ENCODE results near the gene USP13.
A peak's percentile ranks its signal among the peaks of the same experiment; 100 is the strongest.
"Not testable (repeated sequence)": the region's sequence is repeated elsewhere in the genome, so short reads cannot be mapped to it uniquely, and the experiment has no call there.

USP13 gene

GRCh38 chr3:179750720-179751328, 98.0 kb downstream of the USP13 start:
- in situ Hi-C loops (cut with HindIII; ENCODE audit: low pct_ligation_motif_present, low pct_unique_long_range_greater_than_20kb, low sequenced_read_pairs): loop anchor here (25.0 kb wide), 1 partner anchor 861 kb away; the partner anchor contains the start of gene TTC14
- DNase-seq: peak; percentile 47

- peak; percentile 58 for DNase-seq
These were observed 108.1 kb downstream of the USP13 start for GRCh38 chr3:179760944-179761343.

GRCh38 chr3:179765396-179765795, 112.6 kb downstream of the USP13 start:
- in situ Hi-C loops (cut with HindIII; ENCODE audit: low pct_ligation_motif_present, low pct_unique_long_range_greater_than_20kb, low sequenced_read_pairs): loop anchor here (25.0 kb wide), 1 partner anchor 847 kb away; the partner anchor contains the start of gene TTC14

More at GRCh38 chr3:179760944-179761343, 108.1 kb downstream of the USP13 start:
- in situ Hi-C loops (cut with HindIII; ENCODE audit: low pct_ligation_motif_present, low pct_unique_long_range_greater_than_20kb, low sequenced_read_pairs): loop anchor here (25.0 kb wide), 1 partner anchor 851 kb away; the partner anchor contains the start of gene TTC14

GRCh38 chr3:179766416-179767133, 113.7 kb downstream of the USP13 start:
- DNase-seq: no peak
- in situ Hi-C loops (cut with HindIII; ENCODE audit: low pct_ligation_motif_present, low pct_unique_long_range_greater_than_20kb, low sequenced_read_pairs): loop anchor here (25.0 kb wide), 1 partner anchor 846 kb away; the partner anchor contains the start of gene TTC14

More at GRCh38 chr3:179765396-179765795, 112.6 kb downstream of the USP13 start:
- no peak for DNase-seq

- DNase-seq: peak; percentile 86
- in situ Hi-C loops (cut with HindIII; ENCODE audit: low pct_ligation_motif_present, low pct_unique_long_range_greater_than_20kb, low sequenced_read_pairs): loop anchor here (25.0 kb wide), 1 partner anchor 844 kb away; the partner anchor contains the start of gene TTC14
These were observed 115.2 kb downstream of the USP13 start for GRCh38 chr3:179768080-179768479.

GRCh38 chr3:179769411-179770247, 116.8 kb downstream of the USP13 start:
- in situ Hi-C loops (cut with HindIII; ENCODE audit: low pct_ligation_motif_present, low pct_unique_long_range_greater_than_20kb, low sequenced_read_pairs): loop anchor here (25.0 kb wide), 1 partner anchor 843 kb away; the partner anchor contains the start of gene TTC14
- peak; percentile 6 for DNase-seq

- DNase-seq: no peak
- in situ Hi-C loops (cut with HindIII; ENCODE audit: low pct_ligation_motif_present, low pct_unique_long_range_greater_than_20kb, low sequenced_read_pairs): loop anchor here (25.0 kb wide), 1 partner anchor 841 kb away; the partner anchor contains the start of gene TTC14
These were observed 119.0 kb downstream of the USP13 start for GRCh38 chr3:179771797-179772196.

- in situ Hi-C loops (cut with HindIII; ENCODE audit: low pct_ligation_motif_present, low pct_unique_long_range_greater_than_20kb, low sequenced_read_pairs): loop anchor here (25.0 kb wide), 1 partner anchor 840 kb away; the partner anchor contains the start of gene TTC14
These were observed 119.5 kb downstream of the USP13 start for GRCh38 chr3:179772297-179772696.

GRCh38 chr3:179775416-179776122, 122.7 kb downstream of the USP13 start:
- DNase-seq: no peak
- in situ Hi-C loops (cut with HindIII; ENCODE audit: low pct_ligation_motif_present, low pct_unique_long_range_greater_than_20kb, low sequenced_read_pairs): no loop called here

More at GRCh38 chr3:179772297-179772696, 119.5 kb downstream of the USP13 start:
- no peak for DNase-seq

- in situ Hi-C loops (cut with HindIII; ENCODE audit: low pct_ligation_motif_present, low pct_unique_long_range_greater_than_20kb, low sequenced_read_pairs); DNase-seq: not testable (repeated sequence)
These were observed 130.0 kb downstream of the USP13 start for GRCh38 chr3:179782841-179783240.

- in situ Hi-C loops (cut with HindIII; ENCODE audit: low pct_ligation_motif_present, low pct_unique_long_range_greater_than_20kb, low sequenced_read_pairs): no loop called here
- no peak for DNase-seq
These were observed 136.2 kb downstream of the USP13 start for GRCh38 chr3:179788996-179789395.

GRCh38 chr3:179791793-179792192, 139.0 kb downstream of the USP13 start:
- no peak for DNase-seq
- in situ Hi-C loops (cut with HindIII; ENCODE audit: low pct_ligation_motif_present, low pct_unique_long_range_greater_than_20kb, low sequenced_read_pairs): no loop called here

- no peak for DNase-seq
- in situ Hi-C loops (cut with HindIII; ENCODE audit: low pct_ligation_motif_present, low pct_unique_long_range_greater_than_20kb, low sequenced_read_pairs): no loop called here
These were observed 141.5 kb downstream of the USP13 start for GRCh38 chr3:179794355-179794754.

- DNase-seq: no peak
- in situ Hi-C loops (cut with HindIII; ENCODE audit: low pct_ligation_motif_present, low pct_unique_long_range_greater_than_20kb, low sequenced_read_pairs): no loop called here
These were observed 143.6 kb downstream of the USP13 start for GRCh38 chr3:179796421-179796820.

- in situ Hi-C loops (cut with HindIII; ENCODE audit: low pct_ligation_motif_present, low pct_unique_long_range_greater_than_20kb, low sequenced_read_pairs): no loop called here
- no peak for DNase-seq
These were observed 144.4 kb downstream of the USP13 start for GRCh38 chr3:179797192-179797591.

- no peak for DNase-seq
These were observed 148.4 kb downstream of the USP13 start for GRCh38 chr3:179801263-179801662.

GRCh38 chr3:179801856-179802255, 149.0 kb downstream of the USP13 start:
- in situ Hi-C loops (cut with HindIII; ENCODE audit: low pct_ligation_motif_present, low pct_unique_long_range_greater_than_20kb, low sequenced_read_pairs): no loop called here

More at GRCh38 chr3:179801263-179801662, 148.4 kb downstream of the USP13 start:
- in situ Hi-C loops (cut with HindIII; ENCODE audit: low pct_ligation_motif_present, low pct_unique_long_range_greater_than_20kb, low sequenced_read_pairs): no loop called here

GRCh38 chr3:179806177-179806576, 153.3 kb downstream of the USP13 start:
- in situ Hi-C loops (cut with HindIII; ENCODE audit: low pct_ligation_motif_present, low pct_unique_long_range_greater_than_20kb, low sequenced_read_pairs): no loop called here
- no peak for DNase-seq

More at GRCh38 chr3:179801856-179802255, 149.0 kb downstream of the USP13 start:
- DNase-seq: no peak
